AML-193 (cell line): ENCODE results near the gene TTC9C.
"Not testable (repeated sequence)": the region's sequence is repeated elsewhere in the genome, so short reads cannot be mapped to it uniquely, and the experiment has no call there.

Source experiments
- DNase-seq, 2 experiments: peaks; one replicate each; lab custom pipeline; 2025; lab: John Stamatoyannopoulos, UW

TTC9C gene

DNA sequence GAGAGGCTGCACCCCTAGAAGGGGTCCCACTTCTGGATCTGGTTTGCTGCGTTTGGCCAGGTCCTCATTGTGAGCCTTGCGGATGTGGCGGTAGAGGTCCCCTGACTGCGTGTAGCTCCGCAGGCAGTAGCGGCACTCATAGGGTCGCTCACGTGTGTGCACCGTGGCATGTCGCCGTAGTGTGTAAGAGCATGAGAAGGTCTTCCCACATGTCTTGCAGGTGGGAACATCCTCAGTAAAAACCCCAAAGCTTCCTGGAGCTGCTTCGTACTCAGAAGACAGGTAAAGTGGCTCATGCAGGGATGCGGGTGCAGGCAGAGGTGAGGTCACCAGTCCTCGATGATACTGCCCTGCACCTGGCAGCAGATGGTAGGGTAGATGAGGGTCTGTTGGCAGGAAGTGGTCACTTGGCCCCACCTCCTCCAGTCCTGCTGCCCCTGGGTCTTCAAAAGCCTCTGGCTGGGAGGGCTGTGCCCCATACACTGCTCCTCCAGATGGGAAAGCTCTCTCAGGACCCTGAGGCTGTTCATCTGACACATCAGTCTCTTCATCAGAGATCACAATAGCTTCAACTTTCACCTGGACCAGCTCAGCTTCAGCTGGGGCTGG, 24.0 kb downstream of the TTC9C start:
- no peak for DNase-seq

DNA sequence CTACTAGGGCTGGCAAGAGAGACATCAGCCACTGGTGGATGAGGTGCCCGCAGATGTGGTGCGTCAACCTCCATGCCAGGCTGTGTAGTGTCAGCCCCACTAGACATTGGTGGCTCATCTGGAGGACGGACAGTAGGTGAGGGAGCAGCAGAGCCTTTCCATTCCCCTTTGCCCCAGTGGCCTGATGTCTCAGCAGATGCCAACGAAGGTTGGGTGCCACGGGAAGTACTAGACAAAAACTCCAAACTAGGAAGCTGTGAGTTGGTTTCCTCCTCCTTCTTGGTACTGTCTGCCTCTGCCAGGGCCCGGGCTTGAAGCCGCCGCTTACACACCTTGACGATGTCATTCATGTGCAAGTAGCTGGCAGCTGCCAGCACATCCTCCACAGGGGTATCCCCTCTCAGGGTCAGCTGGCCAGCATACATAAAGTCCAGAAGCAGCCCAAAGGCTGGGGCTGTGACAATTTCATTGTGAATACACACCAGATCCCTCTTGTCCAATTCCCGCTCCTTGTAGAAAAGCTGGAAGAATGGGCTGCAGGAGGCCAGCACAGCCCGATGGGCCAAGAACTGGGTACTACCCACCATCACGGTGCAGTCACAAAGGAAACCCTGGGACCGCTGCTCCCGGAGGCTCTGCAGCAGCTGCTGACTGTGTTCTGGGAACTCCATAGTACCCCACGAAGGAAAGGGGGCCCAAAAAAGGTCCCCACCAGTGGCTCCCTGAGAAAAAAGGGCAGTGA, 24.9 kb downstream of the TTC9C start:
- no peak for DNase-seq

DNA sequence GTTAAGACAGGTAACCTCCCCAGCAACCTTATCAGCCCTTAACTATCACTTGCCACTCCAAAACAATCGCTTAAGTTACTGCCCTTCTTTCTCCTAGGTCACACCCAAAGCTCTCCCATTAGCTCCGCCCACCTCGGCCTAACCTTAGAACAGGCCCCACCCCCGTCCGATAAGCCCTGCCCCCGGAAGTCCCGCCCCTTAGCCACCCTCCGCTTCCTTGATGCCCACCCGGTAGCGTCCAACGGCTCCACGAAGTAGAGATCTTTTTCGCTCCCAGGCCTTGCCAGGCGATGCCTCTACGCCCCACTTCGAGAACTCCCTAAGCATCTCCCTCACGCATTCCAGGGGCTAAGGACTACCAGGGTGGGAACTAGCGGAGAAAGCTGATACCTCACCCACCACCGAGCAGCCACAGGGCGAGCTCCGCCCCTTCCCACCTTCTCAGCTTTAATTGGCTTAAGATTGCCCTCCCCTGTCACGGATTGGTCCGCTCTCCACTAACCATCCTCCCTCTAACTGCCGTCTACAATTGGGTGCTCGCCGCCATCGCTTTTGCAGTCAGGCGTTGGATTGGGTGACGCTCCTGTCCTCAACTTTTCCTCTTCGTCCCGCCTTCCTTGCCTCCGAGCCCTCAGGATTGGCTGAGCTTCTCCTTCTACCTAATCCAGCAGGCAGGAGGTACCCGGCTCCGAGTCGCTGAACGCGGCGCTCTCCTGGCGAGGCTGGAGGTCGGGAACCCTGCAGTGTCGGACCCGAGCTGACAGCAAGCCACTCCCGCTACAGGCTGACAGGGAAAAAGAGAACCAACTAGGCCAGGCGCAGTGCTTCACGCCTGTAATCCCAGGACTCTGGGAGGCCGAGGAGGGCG, 25.7 kb downstream of the TTC9C start, which contains the start of gene ZBTB3:
ZBTB3 (minus strand) TSS at position 425 of the 868 bp plus-strand sequence. CDS start 496 bp downstream, outside the sequence.
- peak; percentile 99 for DNase-seq

DNA sequence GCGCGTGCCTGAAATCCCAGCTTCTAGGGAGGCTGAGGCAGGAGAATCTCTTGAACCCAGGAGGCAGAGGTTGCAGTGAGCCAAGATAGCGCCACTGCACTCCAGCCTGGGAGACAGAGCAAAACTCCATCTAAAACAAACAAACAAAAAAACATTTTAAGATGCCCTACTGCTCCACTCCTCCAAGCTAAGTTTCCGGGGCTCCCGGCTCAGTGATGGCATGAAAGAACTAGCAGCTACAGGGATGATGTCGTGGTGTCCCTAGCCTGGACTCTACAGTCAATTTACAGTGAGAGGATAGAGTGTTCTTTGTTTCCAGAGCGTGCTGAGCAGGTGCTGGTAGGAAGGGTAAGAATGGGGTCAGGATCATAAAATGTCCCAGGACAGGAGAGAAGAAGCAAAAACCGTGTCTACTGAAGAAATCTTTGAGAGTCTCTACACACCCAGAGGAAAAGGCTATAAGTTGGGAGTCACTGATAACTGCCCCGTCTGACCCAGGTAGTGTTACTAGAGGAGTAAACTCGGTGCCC, 26.9 kb downstream of the TTC9C start:
- no peak for DNase-seq

DNA sequence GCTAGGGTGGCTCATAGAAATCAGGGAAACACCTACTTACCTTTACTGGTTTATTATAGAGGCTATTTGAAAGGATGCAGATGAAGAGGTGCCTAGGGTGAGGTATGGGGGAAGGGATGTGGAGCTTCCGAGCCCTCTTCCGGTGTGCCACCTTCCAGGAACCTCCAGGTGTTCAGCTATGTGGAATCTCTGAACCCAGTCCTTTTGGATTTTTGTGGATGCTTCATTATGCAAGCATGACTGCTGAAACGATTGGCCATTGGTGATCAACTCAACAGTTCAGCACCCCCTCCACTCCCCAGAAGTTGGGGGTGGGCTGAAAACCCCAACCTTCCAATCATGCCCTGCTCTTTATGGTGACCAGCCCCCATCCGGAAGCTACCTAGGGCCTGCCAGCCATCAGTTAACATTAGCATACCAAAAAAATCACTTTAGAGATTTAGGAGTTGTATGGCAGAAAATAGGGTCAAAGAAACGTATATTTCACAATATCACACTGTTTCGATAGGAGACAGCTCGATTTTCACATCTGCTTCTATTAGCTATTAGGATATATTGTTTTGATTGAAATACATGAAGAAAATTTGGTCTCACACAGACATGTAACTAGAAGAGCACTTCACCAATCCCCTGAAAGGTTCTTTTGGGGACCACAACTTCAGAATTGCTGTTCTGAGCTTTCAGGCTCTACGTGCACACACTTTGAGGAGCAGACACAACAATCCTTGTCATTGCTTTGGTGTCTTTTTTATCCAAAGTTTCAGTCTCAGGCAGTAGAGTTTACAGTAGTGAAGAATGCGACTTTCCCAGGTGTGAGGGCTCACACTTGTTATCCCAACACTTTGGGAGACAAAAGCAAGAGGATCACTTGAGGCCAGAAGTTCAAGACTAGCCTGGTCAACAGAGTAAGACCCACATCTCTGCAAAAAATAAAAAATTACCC, 29.8 kb downstream of the TTC9C start:
- DNase-seq, result no peak

DNA sequence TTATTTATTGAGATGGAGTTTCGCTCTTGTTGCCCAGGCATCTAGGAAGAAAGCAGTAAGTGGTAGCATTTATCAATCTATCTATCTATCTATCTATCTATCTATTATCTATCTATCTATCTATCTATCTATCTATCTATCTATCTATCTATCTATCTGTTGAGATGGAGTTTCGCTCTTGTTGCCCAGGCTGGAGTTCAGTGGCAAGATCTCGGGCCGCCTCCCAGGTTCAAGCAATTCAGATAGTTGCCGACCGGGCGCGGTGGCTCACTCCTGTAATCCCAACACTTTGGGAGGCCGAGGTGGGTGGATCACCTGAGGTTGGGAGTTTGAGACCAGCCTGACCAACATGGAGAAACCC, 32.6 kb downstream of the TTC9C start:
- DNase-seq, result not testable (repeated sequence)

DNA sequence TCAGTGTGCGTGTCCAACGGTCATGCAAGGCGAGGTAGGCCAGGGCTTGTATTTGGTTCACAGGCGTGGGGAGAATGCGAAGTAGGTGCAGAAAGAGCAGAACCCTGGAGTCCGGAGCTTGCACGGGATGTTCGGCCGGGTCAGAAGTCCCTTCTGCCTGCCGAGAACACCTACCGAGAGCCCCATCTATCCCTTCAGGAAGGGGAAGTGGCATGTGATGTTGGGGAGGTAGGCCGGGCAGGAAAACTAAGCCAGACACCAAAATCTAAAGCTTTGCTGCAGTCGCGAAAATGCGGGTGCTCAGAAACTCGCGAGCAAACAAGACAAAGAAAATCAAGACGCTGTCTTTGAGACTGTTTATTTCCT, 42.5 kb downstream of the TTC9C start:
- DNase-seq, result peak in 1 of 2 experiments; percentile 68

DNA sequence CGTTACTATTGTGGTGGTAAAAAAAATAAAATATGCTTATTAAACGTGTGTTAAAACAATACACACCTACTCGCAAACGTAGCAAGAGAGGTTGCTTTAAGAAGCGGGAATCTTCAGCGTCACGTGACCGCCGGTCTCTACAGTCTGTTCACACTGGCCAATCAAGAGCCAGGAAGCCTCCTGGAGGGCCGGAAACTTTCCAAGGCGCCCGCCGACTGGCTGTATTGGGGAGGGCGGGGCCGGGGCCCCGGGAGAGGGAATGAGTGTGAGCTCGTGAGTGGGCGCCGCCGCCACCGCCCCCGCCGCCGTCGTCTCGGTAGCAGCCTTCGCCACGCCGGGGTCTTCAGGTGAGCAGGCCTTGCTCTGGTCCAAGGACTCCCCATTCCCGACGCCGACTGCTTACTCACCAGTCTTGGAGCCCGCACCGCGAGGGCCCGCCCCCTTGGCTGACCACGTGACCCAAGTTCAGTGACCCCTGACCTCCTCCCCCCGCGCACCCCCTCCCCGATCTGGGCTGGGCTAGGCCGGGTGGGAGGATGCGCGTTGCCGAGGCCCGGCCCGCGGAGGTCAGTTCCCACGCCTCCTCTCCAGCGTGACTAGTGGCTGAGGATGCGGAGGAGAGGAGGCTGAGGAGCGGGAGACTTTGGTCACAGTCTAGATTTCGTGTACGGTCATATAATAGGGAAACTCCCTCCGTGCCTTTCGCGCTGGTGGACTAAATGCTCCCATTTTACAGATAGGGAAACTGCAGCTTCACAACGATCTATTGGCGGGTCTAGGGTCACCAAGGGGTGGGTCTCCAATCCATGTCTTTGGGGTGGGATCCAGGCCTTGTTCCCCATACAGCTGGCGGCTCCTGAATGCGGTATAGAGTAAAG, 43.1 kb downstream of the TTC9C start, which contains the start of gene TAF6L:
TAF6L (plus strand) TSS at position 253 of the 878 bp plus-strand sequence. CDS start 4,388 bp downstream, outside the sequence.
- peak; percentile 88 to 89 for DNase-seq

DNA sequence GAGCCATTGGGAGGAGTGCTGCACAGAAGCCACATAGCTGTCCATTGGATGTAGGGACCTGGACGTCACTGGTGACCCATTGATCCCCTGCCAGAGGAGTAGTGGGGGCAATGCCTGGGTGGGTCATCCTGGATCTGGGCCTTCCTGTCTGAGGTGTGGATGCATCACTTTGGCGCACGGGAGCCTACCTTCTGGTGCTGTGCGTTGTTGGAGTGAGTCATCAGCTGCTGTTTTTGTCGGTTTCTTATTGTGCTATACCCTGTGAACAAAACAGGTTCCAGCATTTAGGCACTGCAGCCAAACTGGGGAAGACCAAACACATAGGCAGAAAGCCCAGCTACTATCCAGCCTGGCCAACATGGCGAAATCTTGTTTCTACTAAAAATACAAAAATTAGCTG, 46.1 kb downstream of the TTC9C start:
- no peak for DNase-seq

DNA sequence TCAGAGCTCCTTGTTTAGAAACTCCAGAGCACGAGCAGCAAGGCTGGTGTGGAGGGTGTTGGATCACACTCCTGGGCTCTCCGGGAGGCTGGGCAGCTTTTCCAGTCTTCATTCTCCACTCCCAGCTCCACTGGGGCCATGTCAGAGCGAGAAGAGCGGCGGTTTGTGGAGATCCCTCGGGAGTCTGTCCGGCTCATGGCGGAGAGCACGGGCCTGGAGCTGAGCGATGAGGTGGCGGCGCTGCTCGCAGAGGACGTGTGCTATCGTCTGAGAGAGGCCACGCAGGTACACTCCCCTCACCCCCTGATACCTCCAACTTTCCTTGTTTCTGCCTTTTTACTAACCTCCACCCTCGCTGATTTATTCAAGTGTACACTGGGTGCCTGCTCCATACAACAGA, 47.4 kb downstream of the TTC9C start:
- no peak for DNase-seq

DNA sequence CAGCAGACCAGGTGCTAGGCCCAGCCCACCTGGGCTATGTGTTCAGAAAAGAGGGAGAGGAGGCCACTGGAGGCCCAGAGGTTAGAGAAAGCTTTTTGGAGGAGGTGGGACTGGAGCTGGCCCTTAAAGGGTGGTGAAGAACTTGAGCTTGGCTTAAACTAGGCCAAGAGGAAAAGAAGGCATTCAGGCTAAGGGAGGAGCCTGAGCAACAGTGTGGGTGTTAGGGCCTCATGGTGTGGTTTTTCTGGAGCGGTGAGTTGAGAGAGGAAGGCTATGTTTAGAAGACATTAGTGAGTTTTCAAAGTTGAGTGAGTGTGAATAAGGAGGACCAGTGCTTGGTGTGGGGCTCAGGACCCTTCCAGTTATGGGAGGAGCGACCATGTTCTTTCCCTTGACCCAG, 49.1 kb downstream of the TTC9C start:
- no peak for DNase-seq

DNA sequence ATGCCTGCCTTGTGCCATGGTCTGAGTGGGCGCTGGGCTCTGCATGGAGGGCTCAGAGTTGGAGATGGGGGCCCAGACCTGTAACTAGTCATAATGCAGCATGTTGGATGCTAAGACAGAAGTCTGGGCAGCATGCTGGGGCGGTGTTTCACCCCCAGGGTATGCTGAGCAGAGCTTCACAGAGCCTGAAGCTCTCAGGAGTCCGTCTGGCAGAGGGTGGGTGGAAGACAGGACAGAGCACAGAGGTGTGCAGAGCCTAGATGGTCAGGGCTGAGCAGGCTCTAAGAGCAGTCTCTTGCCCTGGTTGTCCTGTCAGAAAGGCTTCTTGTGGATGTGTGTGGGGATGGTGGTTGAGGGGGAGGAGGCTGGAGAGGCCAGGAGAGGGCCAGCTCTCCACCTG, 50.2 kb downstream of the TTC9C start:
- DNase-seq, result no peak

DNA sequence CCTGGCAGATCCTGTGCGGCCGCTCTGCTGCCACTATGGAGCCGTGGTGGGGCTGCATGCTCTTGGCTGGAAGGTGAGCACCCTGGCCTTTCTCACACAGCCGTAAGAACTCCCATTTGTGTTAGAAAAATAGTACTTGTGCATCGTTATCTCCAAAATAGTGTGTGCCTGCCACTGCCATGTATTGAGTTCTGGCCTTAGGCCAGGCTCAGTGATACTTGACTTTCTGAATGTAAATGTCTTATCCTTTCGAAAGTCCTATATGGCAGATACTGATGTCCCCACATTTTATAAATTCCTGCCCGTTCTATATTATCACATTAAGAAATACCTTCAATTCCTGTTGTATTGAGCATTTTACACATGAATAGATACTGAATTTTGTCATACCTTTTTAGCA, 54.5 kb downstream of the TTC9C start:
- no peak for DNase-seq

DNA sequence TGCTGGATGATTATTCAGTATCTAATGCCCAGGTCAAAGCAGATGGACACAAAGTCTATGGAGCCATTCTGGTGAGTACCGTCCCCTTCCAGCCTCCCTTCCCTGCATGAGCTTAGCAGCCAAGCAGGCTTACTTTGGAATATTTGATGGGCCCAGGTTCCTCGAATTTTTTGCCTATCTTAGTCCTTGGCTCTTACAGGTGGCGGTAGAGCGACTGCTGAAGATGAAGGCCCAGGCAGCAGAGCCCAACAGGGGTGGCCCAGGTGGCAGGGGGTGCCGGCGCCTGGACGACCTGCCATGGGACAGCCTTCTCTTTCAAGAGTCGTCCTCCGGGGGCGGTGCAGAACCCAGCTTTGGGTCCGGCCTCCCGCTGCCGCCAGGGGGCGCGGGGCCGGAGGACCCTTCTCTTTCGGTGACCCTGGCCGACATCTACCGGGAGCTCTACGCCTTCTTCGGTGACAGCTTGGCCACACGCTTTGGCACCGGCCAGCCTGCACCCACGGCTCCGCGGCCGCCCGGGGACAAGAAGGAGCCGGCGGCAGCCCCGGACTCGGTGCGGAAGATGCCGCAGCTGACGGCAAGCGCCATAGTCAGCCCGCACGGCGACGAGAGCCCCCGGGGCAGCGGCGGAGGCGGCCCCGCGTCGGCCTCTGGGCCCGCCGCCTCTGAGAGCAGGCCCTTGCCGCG, 58.2 kb downstream of the TTC9C start:
- DNase-seq, result peak; percentile 66 to 85

DNA sequence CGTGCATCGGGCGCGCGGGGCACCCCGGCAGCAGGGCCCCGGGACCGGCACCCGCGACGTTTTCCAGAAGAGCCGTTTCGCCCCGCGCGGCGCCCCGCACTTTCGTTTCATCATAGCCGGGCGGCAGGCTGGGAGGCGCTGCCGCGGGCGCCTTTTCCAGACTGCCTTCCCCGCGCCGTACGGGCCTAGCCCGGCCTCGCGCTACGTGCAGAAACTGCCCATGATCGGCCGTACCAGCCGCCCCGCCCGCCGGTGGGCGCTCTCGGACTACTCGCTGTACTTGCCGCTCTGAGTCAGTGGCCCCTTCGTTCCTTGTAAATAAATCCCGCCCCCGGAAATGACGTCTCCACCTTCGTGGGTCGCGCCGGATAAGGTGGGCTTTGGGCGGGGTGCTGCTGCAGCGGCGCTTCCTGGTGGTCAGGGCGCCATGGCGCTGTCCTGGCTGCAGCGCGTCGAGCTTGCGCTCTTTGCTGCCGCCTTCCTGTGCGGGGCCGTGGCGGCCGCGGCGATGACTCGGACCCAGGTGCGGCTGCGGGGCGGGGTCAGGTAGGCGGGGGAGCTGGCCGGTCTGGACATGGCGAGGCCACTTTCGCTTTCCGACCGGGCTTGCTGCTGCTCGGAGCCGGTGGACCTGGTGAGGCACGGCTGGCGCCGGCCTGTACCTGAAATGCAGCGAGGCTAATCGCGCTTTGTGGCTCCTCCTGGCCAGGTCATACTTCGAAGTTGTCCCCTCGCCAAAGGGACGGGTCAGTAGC, 58.9 kb downstream of the TTC9C start, which contains the start of gene TMEM179B:
TMEM179B (plus strand) TSS at position 398 of the 755 bp plus-strand sequence; CDS start at position 428, 30 bp downstream.
- DNase-seq, result peak; percentile 86 to 92
